Panc1 (cell line): ENCODE results near the gene MNAT1. TPM values are rescaled to one million over a fixed set of nuclear protein-coding genes. Genes with fewer than 3 reads are reported as not detected.

ENCODE experiments used
- ATAC-seq: fragments of 200-7000 bp; cut with Tn5 transposase; 2 replicates; pipeline ENCODE4 v1.9.1; 2020; ENCODE audit warnings: mild to moderate bottlenecking, moderate library complexity
- BruUV-seq: library from RNA; stranded (reverse); fragments of 400-500 nt; replicated peaks from 2 replicates; lab custom pipeline; 2021; lab: Mats Ljungman, UMichigan
- CTCF ChIA-PET: fragments of 300-600 bp; sonication (Branson Sonifier 250); formaldehyde crosslinking; loops from one replicate; lab custom pipeline; 2022; ENCODE audit warnings: antibody characterized with exemption; lab: Charles Lee
- POLR2A ChIA-PET: fragments of 300-600 bp; sonication (Branson Sonifier 250); formaldehyde crosslinking; loops from one replicate; lab custom pipeline; 2022; ENCODE audit warnings: antibody characterized with exemption; lab: Charles Lee
- DNase-seq: peaks from one replicate; pipeline ENCODE4 v3.0.0-alpha.2; 2010; ENCODE audit warnings: low read depth, low spot score
- H3K27ac ChIP-seq: 2 replicates; pipeline ENCODE4 v1.5.1; 2011; ENCODE audit warnings: mild to moderate bottlenecking, low read length, inconsistent platforms
- H3K27me3 ChIP-seq: fragments of 200-500 bp; sonication (Bioruptor generic); 2 replicates; pipeline ENCODE4 v1.6.0; 2014; ENCODE audit warnings: low read length, inconsistent platforms; ENCODE audit not compliant: control insufficient read depth, insufficient read depth
- H3K36me3 ChIP-seq: fragments of 200-500 bp; sonication (Bioruptor generic); 2 replicates; pipeline ENCODE4 v1.5.1; 2014; ENCODE audit warnings: inconsistent platforms, mild to moderate bottlenecking, low read length, moderate library complexity; ENCODE audit not compliant: control insufficient read depth, insufficient read depth
- H3K4me1 ChIP-seq: 2 replicates; pipeline ENCODE4 v1.5.1; 2011; ENCODE audit warnings: inconsistent platforms, mild to moderate bottlenecking, low read length, moderate library complexity; ENCODE audit not compliant: control insufficient read depth, insufficient read depth
- H3K4me3 ChIP-seq, 2 experiments: 2 replicates each; pipeline ENCODE4 v1.5.1; 2011 to 2012; ENCODE audit warnings: low read depth in 2 of 2, low read length in 2 of 2, mild to moderate bottlenecking in 2 of 2, inconsistent platforms in 1 of 2, moderate library complexity in 1 of 2
- H3K9me3 ChIP-seq: fragments of 200-500 bp; sonication (Bioruptor generic); 2 replicates; pipeline ENCODE4 v1.5.1; 2014; ENCODE audit warnings: low read depth, mild to moderate bottlenecking, inconsistent platforms, low read length, moderate library complexity; ENCODE audit not compliant: control insufficient read depth, insufficient read depth
- CTCF ChIP-seq: fragments of 450-650 bp; IDR thresholded peaks from 2 replicates; pipeline ENCODE4 v1.5.1; 2017; ENCODE audit warnings: mild to moderate bottlenecking
- POLR2AphosphoS5 ChIP-seq: IDR thresholded peaks from 2 replicates; pipeline ENCODE4 v1.6.1; 2012; ENCODE audit warnings: mild to moderate bottlenecking, low read depth, low read length, moderate library complexity
- SIN3A ChIP-seq: IDR thresholded peaks from 2 replicates; pipeline ENCODE4 v1.6.1; 2012; ENCODE audit warnings: low read depth, mild to moderate bottlenecking, low read length, moderate library complexity, borderline replicate concordance; ENCODE audit not compliant: insufficient read depth
- TCF7L2 ChIP-seq: IDR thresholded peaks from 2 replicates; pipeline ENCODE4 v1.6.1; 2011; ENCODE audit warnings: mild to moderate bottlenecking, low read depth, low read length, inconsistent platforms
- in situ Hi-C: cut with HindIII; loops from 2 replicates; pipeline ENCODE4 v1.10.0; 2016; ENCODE audit warnings: low sequenced_read_pairs, low pct_unique_long_range_greater_than_20kb
- intact Hi-C: fragments of 100-400 bp; cut with micrococcal nuclease; formaldehyde crosslinking; loops from one replicate; pipeline ENCODE4 v1.10.0; 2022; ENCODE audit not compliant: unreplicated experiment
- total RNA-seq: library from RNA; stranded (reverse); gene quantifications from one replicate; pipeline ENCODE4 v1.2.1, GENCODE V29; 2021; ENCODE audit not compliant: unreplicated experiment
- TF ChIP-seq, protein P1 (sequence below), 2 experiments: IDR thresholded peaks; 2 replicates each; pipeline ENCODE4 v1.6.1; 2011 to 2012; ENCODE audit warnings: low read depth in 2 of 2, control low read depth in 1 of 2, low read length in 1 of 2, mild to moderate bottlenecking in 1 of 2, moderate library complexity in 1 of 2; ENCODE audit not compliant: insufficient read depth in 1 of 2

MNAT1 gene
- total RNA-seq, 1 experiment from 2014 or later, result 29.4 TPM

DNA sequence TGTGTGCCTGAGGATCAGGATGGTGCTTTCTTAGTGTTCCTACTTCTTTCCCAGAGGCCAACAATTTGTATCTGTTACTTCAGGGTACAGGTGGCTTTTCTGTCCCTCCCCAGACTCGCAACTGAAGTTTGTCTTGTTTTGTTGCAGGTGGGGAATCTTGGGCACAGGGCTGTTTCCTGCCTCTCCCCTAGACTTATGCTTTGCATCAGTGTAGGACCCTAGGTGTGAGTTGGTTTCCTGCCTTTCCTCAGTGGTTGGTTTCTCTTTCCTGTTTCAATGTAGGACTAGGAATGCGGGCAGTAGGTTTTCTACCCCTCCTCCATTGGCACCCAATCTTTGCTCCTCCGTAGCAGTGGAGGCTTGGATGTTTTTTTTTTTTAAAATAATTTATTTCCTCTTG, 159.3 kb downstream of the MNAT1 start:
- in situ Hi-C loops, result no loop called here
- Histone ChIP-seq H3K4me3 (no peak overlapping the region), H3K9me3 (no peaks in the 10 kb centered on the region), H3K27ac (no peak overlapping the region), H3K36me3 (no peaks in the 10 kb centered on the region; the same call in 1 of the 2 replicates), H3K4me1 (no peaks in the 10 kb centered on the region), H3K27me3 (no peaks in the 10 kb centered on the region)
- intact Hi-C loops, result no loop called here
- BruUV-seq, result no TSS peak
- ChIA-PET POLR2A (no interaction called here), CTCF (no interaction called here)
- DNase-seq (no peak), ATAC-seq (no peak)
- TF ChIP-seq, protein P1, sequence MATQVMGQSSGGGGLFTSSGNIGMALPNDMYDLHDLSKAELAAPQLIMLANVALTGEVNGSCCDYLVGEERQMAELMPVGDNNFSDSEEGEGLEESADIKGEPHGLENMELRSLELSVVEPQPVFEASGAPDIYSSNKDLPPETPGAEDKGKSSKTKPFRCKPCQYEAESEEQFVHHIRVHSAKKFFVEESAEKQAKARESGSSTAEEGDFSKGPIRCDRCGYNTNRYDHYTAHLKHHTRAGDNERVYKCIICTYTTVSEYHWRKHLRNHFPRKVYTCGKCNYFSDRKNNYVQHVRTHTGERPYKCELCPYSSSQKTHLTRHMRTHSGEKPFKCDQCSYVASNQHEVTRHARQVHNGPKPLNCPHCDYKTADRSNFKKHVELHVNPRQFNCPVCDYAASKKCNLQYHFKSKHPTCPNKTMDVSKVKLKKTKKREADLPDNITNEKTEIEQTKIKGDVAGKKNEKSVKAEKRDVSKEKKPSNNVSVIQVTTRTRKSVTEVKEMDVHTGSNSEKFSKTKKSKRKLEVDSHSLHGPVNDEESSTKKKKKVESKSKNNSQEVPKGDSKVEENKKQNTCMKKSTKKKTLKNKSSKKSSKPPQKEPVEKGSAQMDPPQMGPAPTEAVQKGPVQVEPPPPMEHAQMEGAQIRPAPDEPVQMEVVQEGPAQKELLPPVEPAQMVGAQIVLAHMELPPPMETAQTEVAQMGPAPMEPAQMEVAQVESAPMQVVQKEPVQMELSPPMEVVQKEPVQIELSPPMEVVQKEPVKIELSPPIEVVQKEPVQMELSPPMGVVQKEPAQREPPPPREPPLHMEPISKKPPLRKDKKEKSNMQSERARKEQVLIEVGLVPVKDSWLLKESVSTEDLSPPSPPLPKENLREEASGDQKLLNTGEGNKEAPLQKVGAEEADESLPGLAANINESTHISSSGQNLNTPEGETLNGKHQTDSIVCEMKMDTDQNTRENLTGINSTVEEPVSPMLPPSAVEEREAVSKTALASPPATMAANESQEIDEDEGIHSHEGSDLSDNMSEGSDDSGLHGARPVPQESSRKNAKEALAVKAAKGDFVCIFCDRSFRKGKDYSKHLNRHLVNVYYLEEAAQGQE (IDR thresholded peaks at IDR 0.05; ENCODE audit: insufficient read depth in 1 of 2, low read depth in 2 of 2, low read length in 1 of 2), result no peak
- no peak for TF ChIP-seq TCF7L2
- TF ChIP-seq POLR2AphosphoS5, result no peak
- TF ChIP-seq SIN3A, result no peak
- TF ChIP-seq CTCF, result no peak

- H3K4me1 ChIP-seq, result no peaks in the 10 kb centered on the region
- no peak overlapping the region for H3K4me3 ChIP-seq
- no peak for DNase-seq
- ATAC-seq, result no peak
- H3K36me3 ChIP-seq, result no peaks in the 10 kb centered on the region
- ChIA-PET POLR2A (no interaction called here), CTCF (no interaction called here)
- in situ Hi-C loops, result no loop called here
- no peak overlapping the region for H3K27ac ChIP-seq
- no peaks in the 10 kb centered on the region for H3K9me3 ChIP-seq
- no peaks in the 10 kb centered on the region for H3K27me3 ChIP-seq
- intact Hi-C loops, result no loop called here
- BruUV-seq, result no TSS peak
- no peak for TF ChIP-seq TCF7L2
- TF ChIP-seq CTCF, result no peak
- TF ChIP-seq, protein P1 (IDR thresholded peaks at IDR 0.05; ENCODE audit: insufficient read depth in 1 of 2, low read depth in 2 of 2, low read length in 1 of 2), result no peak
- TF ChIP-seq SIN3A, result no peak
- TF ChIP-seq POLR2AphosphoS5, result no peak
These were observed 169.8 kb downstream of the MNAT1 start for GRCh38 chr14:60904381-60904780.
